BE2C (cell line): ENCODE results near the gene CLASP1.
"Not testable (repeated sequence)": the region's sequence is repeated elsewhere in the genome, so short reads cannot be mapped to it uniquely, and the experiment has no call there.

ENCODE experiments used
- DNase-seq: peaks from one replicate; pipeline ENCODE4 v3.0.0-alpha.2; 2020
- H3K27me3 ChIP-seq: fragments of 250-450 bp; sonication (Bioruptor Pico); 2 replicates; pipeline ENCODE4 v1.5.1; 2020; ENCODE audit warnings: mild to moderate bottlenecking
- H3K36me3 ChIP-seq: fragments of 250-450 bp; sonication (Bioruptor Pico); 2 replicates; pipeline ENCODE4 v1.5.1; 2020; ENCODE audit warnings: mild to moderate bottlenecking
- H3K4me1 ChIP-seq: fragments of 250-450 bp; sonication (Bioruptor Pico); 2 replicates; pipeline ENCODE4 v1.5.1; 2020
- H3K4me3 ChIP-seq: 2 replicates; pipeline ENCODE4 v1.5.1; 2011; ENCODE audit warnings: low read depth, low read length
- H3K9me3 ChIP-seq: fragments of 250-450 bp; sonication (Bioruptor Pico); 2 replicates; pipeline ENCODE4 v1.5.1; 2020
- CTCF ChIP-seq: IDR thresholded peaks from 2 replicates; pipeline ENCODE4 v1.5.1; 2012; ENCODE audit warnings: mild to moderate bottlenecking, low read depth, low read length

CLASP1 gene

GRCh38 chr2:121686218-121686617 lies 37.0 kb upstream of the CLASP1 start:
- H3K4me3 ChIP-seq: no peak overlapping the region
- no peak for TF ChIP-seq CTCF
- H3K36me3 ChIP-seq: no peaks in the 10 kb centered on the region
- DNase-seq: no peak
- H3K27me3 ChIP-seq: no peaks in the 10 kb centered on the region
- H3K9me3 ChIP-seq: no peaks in the 10 kb centered on the region
- H3K4me1 ChIP-seq: no peaks in the 10 kb centered on the region

GRCh38 chr2:121682396-121683298 lies 33.4 kb upstream of the CLASP1 start:
- Histone ChIP-seq H3K4me1 (no peaks in the 10 kb centered on the region), H3K27me3 (no peaks in the 10 kb centered on the region), H3K36me3 (no peaks in the 10 kb centered on the region), H3K4me3 (no peak overlapping the region), H3K9me3 (no peaks in the 10 kb centered on the region)
- no peak for TF ChIP-seq CTCF
- DNase-seq: no peak

GRCh38 chr2:121677855-121678254 lies 28.6 kb upstream of the CLASP1 start:
- H3K9me3 ChIP-seq: no peaks in the 10 kb centered on the region

GRCh38 chr2:121671621-121672020 lies 22.4 kb upstream of the CLASP1 start:
- H3K4me3 ChIP-seq, H3K9me3 ChIP-seq, H3K27me3 ChIP-seq, DNase-seq, H3K4me1 ChIP-seq, H3K36me3 ChIP-seq: not testable (repeated sequence)

More at GRCh38 chr2:121677855-121678254, 28.6 kb upstream of the CLASP1 start:
- no peak for DNase-seq
- Histone ChIP-seq H3K27me3 (no peaks in the 10 kb centered on the region), H3K4me3 (no peak overlapping the region), H3K36me3 (no peaks in the 10 kb centered on the region), H3K4me1 (no peaks in the 10 kb centered on the region)
- no peak for TF ChIP-seq CTCF

GRCh38 chr2:121670181-121670580 lies 20.9 kb upstream of the CLASP1 start:
- no peaks in the 10 kb centered on the region for H3K27me3 ChIP-seq
- no peak for TF ChIP-seq CTCF
- no peaks in the 10 kb centered on the region for H3K4me1 ChIP-seq
- DNase-seq: no peak
- H3K4me3 ChIP-seq: no peak overlapping the region
- no peaks in the 10 kb centered on the region for H3K9me3 ChIP-seq
- H3K36me3 ChIP-seq: no peaks in the 10 kb centered on the region

- no peak for TF ChIP-seq CTCF
- DNase-seq: no peak
- no peaks in the 10 kb centered on the region for H3K36me3 ChIP-seq
- no peaks in the 10 kb centered on the region for H3K4me1 ChIP-seq
- H3K27me3 ChIP-seq: no peaks in the 10 kb centered on the region
- no peak overlapping the region for H3K4me3 ChIP-seq
- H3K9me3 ChIP-seq: no peaks in the 10 kb centered on the region
These were observed 18.4 kb upstream of the CLASP1 start for GRCh38 chr2:121667618-121668017.
